ENCODE data around the gene LRRC23.

DNA sequence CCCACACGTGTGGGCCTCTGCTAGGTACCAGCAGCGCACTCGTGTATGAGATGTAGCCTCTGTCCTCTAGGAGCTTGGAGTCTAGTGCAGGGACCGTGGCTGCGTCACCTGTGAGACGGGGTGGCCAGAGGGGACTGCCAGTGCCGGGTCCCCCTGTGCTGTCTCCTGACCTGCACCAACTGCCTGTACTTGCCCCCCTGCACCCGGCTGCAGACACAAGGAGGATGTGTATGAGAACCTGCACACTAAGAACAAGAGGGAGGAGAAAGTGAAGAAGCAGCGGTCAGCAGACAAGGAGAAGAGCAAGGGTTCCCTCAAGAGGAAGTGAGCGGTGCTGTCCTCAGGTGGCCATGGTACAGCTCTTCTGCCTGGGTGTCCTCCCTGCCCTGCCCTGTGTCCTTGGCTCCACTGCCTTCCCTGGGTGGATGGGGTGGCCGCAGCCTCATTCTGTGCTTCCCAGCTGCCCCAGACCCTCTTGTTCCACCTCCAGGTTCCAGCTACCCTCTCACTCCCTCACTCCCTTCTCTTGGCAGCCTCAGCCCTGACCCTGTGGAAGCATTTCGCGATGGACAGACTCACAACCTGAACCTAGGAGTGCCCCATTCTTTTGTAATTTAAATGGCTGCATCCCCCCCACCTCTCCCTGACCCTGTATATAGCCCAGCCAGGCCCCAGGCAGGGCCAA is 56.1 kb downstream of the LRRC23 start:
- TF ChIP-seq, protein P1, sequence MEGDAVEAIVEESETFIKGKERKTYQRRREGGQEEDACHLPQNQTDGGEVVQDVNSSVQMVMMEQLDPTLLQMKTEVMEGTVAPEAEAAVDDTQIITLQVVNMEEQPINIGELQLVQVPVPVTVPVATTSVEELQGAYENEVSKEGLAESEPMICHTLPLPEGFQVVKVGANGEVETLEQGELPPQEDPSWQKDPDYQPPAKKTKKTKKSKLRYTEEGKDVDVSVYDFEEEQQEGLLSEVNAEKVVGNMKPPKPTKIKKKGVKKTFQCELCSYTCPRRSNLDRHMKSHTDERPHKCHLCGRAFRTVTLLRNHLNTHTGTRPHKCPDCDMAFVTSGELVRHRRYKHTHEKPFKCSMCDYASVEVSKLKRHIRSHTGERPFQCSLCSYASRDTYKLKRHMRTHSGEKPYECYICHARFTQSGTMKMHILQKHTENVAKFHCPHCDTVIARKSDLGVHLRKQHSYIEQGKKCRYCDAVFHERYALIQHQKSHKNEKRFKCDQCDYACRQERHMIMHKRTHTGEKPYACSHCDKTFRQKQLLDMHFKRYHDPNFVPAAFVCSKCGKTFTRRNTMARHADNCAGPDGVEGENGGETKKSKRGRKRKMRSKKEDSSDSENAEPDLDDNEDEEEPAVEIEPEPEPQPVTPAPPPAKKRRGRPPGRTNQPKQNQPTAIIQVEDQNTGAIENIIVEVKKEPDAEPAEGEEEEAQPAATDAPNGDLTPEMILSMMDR (IDR thresholded peaks at IDR 0.05): no peak
- TF ChIP-seq POLR2AphosphoS5 (IDR thresholded peaks at IDR 0.05): no peak
